Measurements from ENCODE around the gene SPACA4. TPM values are rescaled to one million over a fixed set of nuclear protein-coding genes. Genes with fewer than 3 reads are reported as not detected.
"Not testable (repeated sequence)": the region's sequence is repeated elsewhere in the genome, so short reads cannot be mapped to it uniquely, and the experiment has no call there.

Gene SPACA4
- total RNA-seq, 1 experiment from 2014 or later, result not detected

GRCh38 chr19:48575931-48576622, 30.5 kb upstream of the SPACA4 start:
- POLR2A ChIA-PET, result interaction anchor here (0.6 kb wide), 1 partner anchor 88 kb away, joined by 6 read pairs; no protein-coding TSS in a partner anchor
- ATAC-seq (no peak), DNase-seq (ENCODE audit: low read depth, low spot score) (no peak)
- no peaks in the 10 kb centered on the region for H3K9me3 ChIP-seq (ENCODE audit: control insufficient read depth, insufficient read depth, low read depth, low read length)
- intact Hi-C loops (cut with micrococcal nuclease; ENCODE audit: unreplicated experiment), result no loop called here
- no peak overlapping the region for H3K4me3 ChIP-seq (ENCODE audit: low read depth in 2 of 2, low read length in 2 of 2)
- H3K27me3 ChIP-seq (ENCODE audit: control insufficient read depth, insufficient read depth, low read length), result no peaks in the 10 kb centered on the region
- CTCF ChIA-PET, result interaction anchor here (0.7 kb wide), 1 partner anchor 87 kb away, joined by 8 read pairs; no protein-coding TSS in a partner anchor
- in situ Hi-C loops (cut with HindIII; ENCODE audit: low pct_unique_long_range_greater_than_20kb, low sequenced_read_pairs), result no loop called here
- H3K36me3 ChIP-seq (ENCODE audit: control insufficient read depth, insufficient read depth, low read length), result no peaks in the 10 kb centered on the region
- peaks cover 10% of the 10 kb centered on the region for H3K4me1 ChIP-seq (ENCODE audit: control insufficient read depth, insufficient read depth, low read length)
- H3K27ac ChIP-seq (ENCODE audit: low read length), result no peak overlapping the region
- no peak for TF ChIP-seq CTCF (IDR thresholded peaks at IDR 0.05)
- TF ChIP-seq, protein P1, sequence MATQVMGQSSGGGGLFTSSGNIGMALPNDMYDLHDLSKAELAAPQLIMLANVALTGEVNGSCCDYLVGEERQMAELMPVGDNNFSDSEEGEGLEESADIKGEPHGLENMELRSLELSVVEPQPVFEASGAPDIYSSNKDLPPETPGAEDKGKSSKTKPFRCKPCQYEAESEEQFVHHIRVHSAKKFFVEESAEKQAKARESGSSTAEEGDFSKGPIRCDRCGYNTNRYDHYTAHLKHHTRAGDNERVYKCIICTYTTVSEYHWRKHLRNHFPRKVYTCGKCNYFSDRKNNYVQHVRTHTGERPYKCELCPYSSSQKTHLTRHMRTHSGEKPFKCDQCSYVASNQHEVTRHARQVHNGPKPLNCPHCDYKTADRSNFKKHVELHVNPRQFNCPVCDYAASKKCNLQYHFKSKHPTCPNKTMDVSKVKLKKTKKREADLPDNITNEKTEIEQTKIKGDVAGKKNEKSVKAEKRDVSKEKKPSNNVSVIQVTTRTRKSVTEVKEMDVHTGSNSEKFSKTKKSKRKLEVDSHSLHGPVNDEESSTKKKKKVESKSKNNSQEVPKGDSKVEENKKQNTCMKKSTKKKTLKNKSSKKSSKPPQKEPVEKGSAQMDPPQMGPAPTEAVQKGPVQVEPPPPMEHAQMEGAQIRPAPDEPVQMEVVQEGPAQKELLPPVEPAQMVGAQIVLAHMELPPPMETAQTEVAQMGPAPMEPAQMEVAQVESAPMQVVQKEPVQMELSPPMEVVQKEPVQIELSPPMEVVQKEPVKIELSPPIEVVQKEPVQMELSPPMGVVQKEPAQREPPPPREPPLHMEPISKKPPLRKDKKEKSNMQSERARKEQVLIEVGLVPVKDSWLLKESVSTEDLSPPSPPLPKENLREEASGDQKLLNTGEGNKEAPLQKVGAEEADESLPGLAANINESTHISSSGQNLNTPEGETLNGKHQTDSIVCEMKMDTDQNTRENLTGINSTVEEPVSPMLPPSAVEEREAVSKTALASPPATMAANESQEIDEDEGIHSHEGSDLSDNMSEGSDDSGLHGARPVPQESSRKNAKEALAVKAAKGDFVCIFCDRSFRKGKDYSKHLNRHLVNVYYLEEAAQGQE (IDR thresholded peaks at IDR 0.05; ENCODE audit: insufficient read depth in 1 of 2, low read depth in 2 of 2, low read length in 1 of 2), result no peak
- no peak for TF ChIP-seq TCF7L2 (IDR thresholded peaks at IDR 0.05; ENCODE audit: low read depth, low read length)
- no peak for TF ChIP-seq POLR2AphosphoS5 (IDR thresholded peaks at IDR 0.05; ENCODE audit: low read depth, low read length)
- TF ChIP-seq SIN3A (IDR thresholded peaks at IDR 0.05; ENCODE audit: borderline replicate concordance, insufficient read depth, low read depth, low read length), result no peak
- BruUV-seq (replicated peaks), result no TSS peak

- H3K4me1 ChIP-seq (ENCODE audit: control insufficient read depth, insufficient read depth, low read length); intact Hi-C loops (cut with micrococcal nuclease; ENCODE audit: unreplicated experiment); H3K9me3 ChIP-seq (ENCODE audit: control insufficient read depth, insufficient read depth, low read depth, low read length); H3K27me3 ChIP-seq (ENCODE audit: control insufficient read depth, insufficient read depth, low read length); BruUV-seq (replicated peaks); H3K4me3 ChIP-seq (ENCODE audit: low read depth in 2 of 2, low read length in 2 of 2); ATAC-seq; H3K36me3 ChIP-seq (ENCODE audit: control insufficient read depth, insufficient read depth, low read length); DNase-seq (ENCODE audit: low read depth, low spot score); H3K27ac ChIP-seq (ENCODE audit: low read length); POLR2A ChIA-PET; in situ Hi-C loops (cut with HindIII; ENCODE audit: low pct_unique_long_range_greater_than_20kb, low sequenced_read_pairs): not testable (repeated sequence)
- CTCF ChIA-PET, result interaction anchor here (0.6 kb wide), 1 partner anchor 72 kb away, joined by 3 read pairs; no protein-coding TSS in a partner anchor
Observed at GRCh38 chr19:48577908-48578307, 28.6 kb upstream of the SPACA4 start.

DNA sequence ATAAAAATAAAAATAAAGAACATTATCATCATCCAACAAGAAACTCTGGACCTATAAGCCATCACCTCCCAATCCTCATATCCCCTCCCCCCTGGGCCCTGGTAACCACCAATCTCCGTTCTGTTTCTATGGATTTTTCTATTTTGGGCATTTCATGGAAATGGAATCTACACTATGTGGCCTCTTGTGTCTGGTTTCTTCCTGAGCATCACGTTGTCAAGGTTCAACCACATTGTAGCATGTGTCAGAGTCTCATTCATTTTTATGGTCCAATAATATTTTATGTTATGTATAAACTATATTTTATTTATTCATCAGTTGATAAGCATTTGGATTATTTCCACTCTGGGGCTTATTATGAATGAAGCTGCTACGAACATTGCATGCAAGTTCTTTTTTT, 27.7 kb upstream of the SPACA4 start:
- ChIA-PET CTCF (no interaction called here), POLR2A (no interaction called here)
- Histone ChIP-seq H3K27ac (ENCODE audit: low read length) (no peak overlapping the region), H3K36me3 (ENCODE audit: control insufficient read depth, insufficient read depth, low read length) (no peaks in the 10 kb centered on the region), H3K4me3 (ENCODE audit: low read depth in 2 of 2, low read length in 2 of 2) (no peak overlapping the region), H3K27me3 (ENCODE audit: control insufficient read depth, insufficient read depth, low read length) (no peaks in the 10 kb centered on the region), H3K9me3 (ENCODE audit: control insufficient read depth, insufficient read depth, low read depth, low read length) (no peaks in the 10 kb centered on the region), H3K4me1 (ENCODE audit: control insufficient read depth, insufficient read depth, low read length) (0 out of 2 replicates have a peak, but pooled peaks cover 5% of the 10 kb centered on the region)
- DNase-seq (ENCODE audit: low read depth, low spot score) (no peak), ATAC-seq (no peak)
- no TSS peak for BruUV-seq (replicated peaks)
- TF ChIP-seq, protein P1 (IDR thresholded peaks at IDR 0.05; ENCODE audit: insufficient read depth in 1 of 2, low read depth in 2 of 2, low read length in 1 of 2), result no peak
- no peak for TF ChIP-seq CTCF (IDR thresholded peaks at IDR 0.05)
- TF ChIP-seq POLR2AphosphoS5 (IDR thresholded peaks at IDR 0.05; ENCODE audit: low read depth, low read length), result no peak
- TF ChIP-seq SIN3A (IDR thresholded peaks at IDR 0.05; ENCODE audit: borderline replicate concordance, insufficient read depth, low read depth, low read length), result no peak
- no peak for TF ChIP-seq TCF7L2 (IDR thresholded peaks at IDR 0.05; ENCODE audit: low read depth, low read length)
- intact Hi-C loops (cut with micrococcal nuclease; ENCODE audit: unreplicated experiment), result no loop called here
- in situ Hi-C loops (cut with HindIII; ENCODE audit: low pct_unique_long_range_greater_than_20kb, low sequenced_read_pairs), result no loop called here
